ENCODE data around the gene IFIT2. TPM values are rescaled to one million over a fixed set of nuclear protein-coding genes. Genes with fewer than 3 reads are reported as not detected.
"Not testable (repeated sequence)": the region's sequence is repeated elsewhere in the genome, so short reads cannot be mapped to it uniquely, and the experiment has no call there.

IFIT2 gene
- total RNA-seq, 1 experiment from 2014 or later, result 1.7 TPM

GRCh38 chr10:89303161-89303560, 1.3 kb downstream of the IFIT2 start:
- DNase-seq (ENCODE audit: low read depth, low spot score), result no peak
- in situ Hi-C loops (cut with HindIII; ENCODE audit: low pct_unique_long_range_greater_than_20kb, low sequenced_read_pairs), result no loop called here

GRCh38 chr10:89304026-89304425, 2.2 kb downstream of the IFIT2 start:
- in situ Hi-C loops (cut with HindIII; ENCODE audit: low pct_unique_long_range_greater_than_20kb, low sequenced_read_pairs), result no loop called here
- DNase-seq (ENCODE audit: low read depth, low spot score), result no peak

- no peak for DNase-seq (ENCODE audit: low read depth, low spot score)
- in situ Hi-C loops (cut with HindIII; ENCODE audit: low pct_unique_long_range_greater_than_20kb, low sequenced_read_pairs), result no loop called here
Observed at GRCh38 chr10:89304446-89304845, 2.6 kb downstream of the IFIT2 start.

GRCh38 chr10:89304925-89305324, 3.1 kb downstream of the IFIT2 start:
- in situ Hi-C loops (cut with HindIII; ENCODE audit: low pct_unique_long_range_greater_than_20kb, low sequenced_read_pairs), result no loop called here
- no peak for DNase-seq (ENCODE audit: low read depth, low spot score)

GRCh38 chr10:89305766-89306433, 4.1 kb downstream of the IFIT2 start:
- DNase-seq (ENCODE audit: low read depth, low spot score), result no peak
- in situ Hi-C loops (cut with HindIII; ENCODE audit: low pct_unique_long_range_greater_than_20kb, low sequenced_read_pairs), result no loop called here

- DNase-seq (ENCODE audit: low read depth, low spot score), result no peak
- in situ Hi-C loops (cut with HindIII; ENCODE audit: low pct_unique_long_range_greater_than_20kb, low sequenced_read_pairs), result no loop called here
Observed at GRCh38 chr10:89306434-89307268, 4.8 kb downstream of the IFIT2 start.

GRCh38 chr10:89307269-89307577, 5.4 kb downstream of the IFIT2 start:
- DNase-seq (ENCODE audit: low read depth, low spot score), result no peak
- in situ Hi-C loops (cut with HindIII; ENCODE audit: low pct_unique_long_range_greater_than_20kb, low sequenced_read_pairs), result no loop called here

GRCh38 chr10:89308266-89308665, 6.4 kb downstream of the IFIT2 start:
- DNase-seq (ENCODE audit: low read depth, low spot score), result no peak
- in situ Hi-C loops (cut with HindIII; ENCODE audit: low pct_unique_long_range_greater_than_20kb, low sequenced_read_pairs), result no loop called here

- no peak for DNase-seq (ENCODE audit: low read depth, low spot score)
- in situ Hi-C loops (cut with HindIII; ENCODE audit: low pct_unique_long_range_greater_than_20kb, low sequenced_read_pairs), result no loop called here
Observed at GRCh38 chr10:89308736-89309135, 6.9 kb downstream of the IFIT2 start.

GRCh38 chr10:89309156-89310055, 7.6 kb downstream of the IFIT2 start:
- in situ Hi-C loops (cut with HindIII; ENCODE audit: low pct_unique_long_range_greater_than_20kb, low sequenced_read_pairs), result no loop called here
- DNase-seq (ENCODE audit: low read depth, low spot score), result no peak

GRCh38 chr10:89310056-89310893, 8.4 kb downstream of the IFIT2 start:
- no peak for DNase-seq (ENCODE audit: low read depth, low spot score)
- in situ Hi-C loops (cut with HindIII; ENCODE audit: low pct_unique_long_range_greater_than_20kb, low sequenced_read_pairs), result no loop called here

- no peak for DNase-seq (ENCODE audit: low read depth, low spot score)
- in situ Hi-C loops (cut with HindIII; ENCODE audit: low pct_unique_long_range_greater_than_20kb, low sequenced_read_pairs), result no loop called here
Observed at GRCh38 chr10:89312973-89313372, 11.1 kb downstream of the IFIT2 start.

- peak; percentile 74 for DNase-seq (ENCODE audit: low read depth, low spot score)
- in situ Hi-C loops (cut with HindIII; ENCODE audit: low pct_unique_long_range_greater_than_20kb, low sequenced_read_pairs), result no loop called here
Observed at GRCh38 chr10:89314676-89315075, 12.8 kb downstream of the IFIT2 start.

- DNase-seq (ENCODE audit: low read depth, low spot score); in situ Hi-C loops (cut with HindIII; ENCODE audit: low pct_unique_long_range_greater_than_20kb, low sequenced_read_pairs): not testable (repeated sequence)
Observed at GRCh38 chr10:89318047-89318446, 16.2 kb downstream of the IFIT2 start.

GRCh38 chr10:89325081-89325480, 23.2 kb downstream of the IFIT2 start:
- in situ Hi-C loops (cut with HindIII; ENCODE audit: low pct_unique_long_range_greater_than_20kb, low sequenced_read_pairs), result not testable (repeated sequence)

GRCh38 chr10:89325856-89326255, 24.0 kb downstream of the IFIT2 start:
- in situ Hi-C loops (cut with HindIII; ENCODE audit: low pct_unique_long_range_greater_than_20kb, low sequenced_read_pairs); DNase-seq (ENCODE audit: low read depth, low spot score): not testable (repeated sequence)

More at GRCh38 chr10:89325081-89325480, 23.2 kb downstream of the IFIT2 start:
- not testable (repeated sequence) for DNase-seq (ENCODE audit: low read depth, low spot score)

- in situ Hi-C loops (cut with HindIII; ENCODE audit: low pct_unique_long_range_greater_than_20kb, low sequenced_read_pairs), result no loop called here
- peak; percentile 84 for DNase-seq (ENCODE audit: low read depth, low spot score)
Observed at GRCh38 chr10:89327803-89328441, 26.1 kb downstream of the IFIT2 start, which contains the start of gene IFIT3. TSS of gene IFIT3 (plus strand) at chr10:89327997. CDS start at chr10:89328074, 77 bp downstream.

Data from SK-MEL-5 (cell line).